Activated T-cell treated with anti-CD3 and anti-CD28 coated beads for 48 hours (primary cell): ENCODE data around the gene FAM221B.

Experiments used
- DNase-seq: peaks from one replicate; pipeline ENCODE4 v3.0.0-alpha.2; 2020; ENCODE audit warnings: low read depth

The FAM221B gene

GRCh38 chr9:35828716-35829083 is at the start of gene FAM221B:
Gene FAM221B, minus strand, starts transcription at chr9:35828732. Its CDS starts 2,571 bp downstream, at chr9:35826161.
- no peak for DNase-seq

GRCh38 chr9:35872505-35872904 is 44.0 kb upstream of the FAM221B start:
- DNase-seq: no peak

- DNase-seq: no peak
Measured at GRCh38 chr9:35871545-35871944, 43.0 kb upstream of the FAM221B start.

- DNase-seq: no peak
Measured at GRCh38 chr9:35870351-35870923, 41.9 kb upstream of the FAM221B start, which contains the start of gene OR13J1. Gene OR13J1, minus strand, starts transcription at chr9:35870401. Its CDS starts 0 bp downstream, at chr9:35870401.

GRCh38 chr9:35869621-35870216 is 41.2 kb upstream of the FAM221B start:
- DNase-seq: no peak

- DNase-seq: no peak
Measured at GRCh38 chr9:35868933-35869332, 40.4 kb upstream of the FAM221B start.

- no peak for DNase-seq
Measured at GRCh38 chr9:35867538-35867937, 39.0 kb upstream of the FAM221B start.

GRCh38 chr9:35864695-35865255 is 36.2 kb upstream of the FAM221B start:
- DNase-seq: no peak

GRCh38 chr9:35863583-35863982 is 35.1 kb upstream of the FAM221B start:
- no peak for DNase-seq

GRCh38 chr9:35862328-35862727 is 33.8 kb upstream of the FAM221B start:
- DNase-seq: no peak

GRCh38 chr9:35861161-35861897 is 32.8 kb upstream of the FAM221B start:
- no peak for DNase-seq

GRCh38 chr9:35859990-35860339 is 31.4 kb upstream of the FAM221B start:
- no peak for DNase-seq

GRCh38 chr9:35859310-35859989 is 30.9 kb upstream of the FAM221B start:
- DNase-seq: no peak

- DNase-seq: no peak
Measured at GRCh38 chr9:35858458-35858857, 29.9 kb upstream of the FAM221B start.

GRCh38 chr9:35856882-35857281 is 28.4 kb upstream of the FAM221B start:
- DNase-seq: no peak

GRCh38 chr9:35856206-35856605 is 27.7 kb upstream of the FAM221B start:
- DNase-seq: no peak

- no peak for DNase-seq
Measured at GRCh38 chr9:35854091-35854762, 25.7 kb upstream of the FAM221B start.

GRCh38 chr9:35852876-35853865 is 24.6 kb upstream of the FAM221B start:
- no peak for DNase-seq

- no peak for DNase-seq
Measured at GRCh38 chr9:35852267-35852815, 23.8 kb upstream of the FAM221B start.

GRCh38 chr9:35847792-35848572 is 19.4 kb upstream of the FAM221B start:
- peak; percentile 34 for DNase-seq
